Tibial nerve (tissue), 4 donors: ENCODE measurements around the gene MINDY4. TPM values are rescaled to one million over a fixed set of nuclear protein-coding genes. Genes with fewer than 3 reads are reported as not detected.
A peak's percentile ranks its signal among the peaks of the same experiment; 100 is the strongest.

Source experiments
- DNase-seq, 2 donors: peaks; one replicate each; pipeline ENCODE4 v3.0.0-alpha.2; 2019; ENCODE audit warnings: low spot score in 2 of 2
- H3K27ac ChIP-seq, 4 donors: fragments of 200-600 bp; sonication (generic) in 3 of 4; one replicate each; pipeline ENCODE4 v1.5.1; 2017 to 2019; ENCODE audit warnings: mild to moderate bottlenecking in 1 of 4
- H3K27me3 ChIP-seq, 2 donors: fragments of 200-600 bp; sonication (generic) in 1 of 2; one replicate each; pipeline versions ENCODE4 v1.5.1 to v1.6.0; 2017 to 2019
- H3K36me3 ChIP-seq, 3 donors: fragments of 200-600 bp; sonication (generic); one replicate each; pipeline ENCODE4 v1.5.1; 2018 to 2019
- H3K4me1 ChIP-seq, 4 donors: fragments of 200-600 bp; sonication (generic) in 3 of 4; one replicate each; pipeline ENCODE4 v1.5.1; 2017 to 2019
- H3K4me3 ChIP-seq, 4 donors: fragments of 200-600 bp; sonication (generic) in 3 of 4; one replicate each; pipeline ENCODE4 v1.5.1; 2017 to 2019; ENCODE audit warnings: mild to moderate bottlenecking in 1 of 4, moderate library complexity in 1 of 4
- H3K9me3 ChIP-seq, 4 donors: fragments of 200-600 bp; sonication (generic) in 3 of 4; one replicate each; pipeline ENCODE4 v1.5.1; 2017 to 2019
- CTCF ChIP-seq, 5 experiments: fragments of 200-600 bp in 3 of 5; fragments of 450-650 bp in 2 of 5; sonication (generic) in 3 of 5; IDR thresholded peaks; one replicate each; pipeline ENCODE4 v1.5.1; 2016 to 2019; ENCODE audit warnings: antibody characterized with exemption in 5 of 5, mild to moderate bottlenecking in 3 of 5, moderate library complexity in 2 of 5
- EP300 ChIP-seq, 2 donors: sonication (generic); formaldehyde crosslinking; IDR thresholded peaks; one replicate each; pipeline ENCODE4 v1.6.1; 2017; ENCODE audit warnings: antibody characterized with exemption in 2 of 2, mild to moderate bottlenecking in 1 of 2
- POLR2A ChIP-seq, 2 donors: fragments of 450-650 bp; IDR thresholded peaks; one replicate each; pipeline ENCODE4 v1.6.1; 2017; ENCODE audit warnings: antibody characterized with exemption in 2 of 2, mild to moderate bottlenecking in 2 of 2, moderate library complexity in 2 of 2
- WGBS, 2 donors: methylation state at CpG; one replicate each; pipeline ENCODE4 v1.1.5; 2018; 5-methylcytosine and 5-hydroxymethylcytosine counted together
- total RNA-seq, 4 donors: library from RNA; depleted of rRNA; stranded (reverse); fragments of >200 nt; gene quantifications; one replicate each; pipeline ENCODE4 v1.1.0, GENCODE V29; 2016

The MINDY4 gene
- total RNA-seq, 4 donors from 2014 or later, result 17.1 to 21.6 (median 19.9) TPM

- H3K36me3 ChIP-seq, result peaks cover 0 to 6% (median 0%) of the 10 kb centered on the region in 3 donors
- H3K4me3 ChIP-seq, result no peak overlapping the region
- no peaks in the 10 kb centered on the region for H3K9me3 ChIP-seq
- WGBS, 2 donors, result 79 to 85% methylated on average over 7 of the region's 7 CpGs
- DNase-seq, result no peak
- H3K27me3 ChIP-seq, result no peaks in the 10 kb centered on the region
- TF ChIP-seq EP300 (IDR thresholded peaks at IDR 0.05) (no peak), POLR2A (IDR thresholded peaks at IDR 0.05) (no peak), CTCF (IDR thresholded peaks at IDR 0.05) (no peak)
- no peak overlapping the region for H3K27ac ChIP-seq
- H3K4me1 ChIP-seq, result peaks cover 0 to 59% (median 20%) of the 10 kb centered on the region in 4 donors
These were observed 95.7 kb downstream of the MINDY4 start for GRCh38 chr7:30866939-30867338.

GRCh38 chr7:30867483-30867882 lies 96.3 kb downstream of the MINDY4 start:
- TF ChIP-seq POLR2A (IDR thresholded peaks at IDR 0.05) (no peak), EP300 (IDR thresholded peaks at IDR 0.05) (no peak), CTCF (IDR thresholded peaks at IDR 0.05) (no peak)
- H3K9me3 ChIP-seq, result no peaks in the 10 kb centered on the region
- DNase-seq, result no peak
- no peak overlapping the region for H3K4me3 ChIP-seq
- no peaks in the 10 kb centered on the region for H3K27me3 ChIP-seq
- 83 to 90% methylated on average over 1 of the region's 1 CpG for WGBS, 2 donors
- H3K4me1 ChIP-seq, result peaks cover 0 to 53% (median 19%) of the 10 kb centered on the region in 4 donors
- peaks cover 0 to 12% (median 0%) of the 10 kb centered on the region in 3 donors for H3K36me3 ChIP-seq
- peak overlapping the region in 1 of 4 donors; percentile 2 for H3K27ac ChIP-seq

- Histone ChIP-seq H3K9me3 (peaks cover 0 to 7% (median 0%) of the 10 kb centered on the region in 4 donors), H3K4me1 (peaks cover 0 to 28% (median 2%) of the 10 kb centered on the region in 4 donors), H3K27me3 (no peaks in the 10 kb centered on the region), H3K36me3 (peaks cover 0 to 37% (median 0%) of the 10 kb centered on the region in 3 donors), H3K27ac (no peak overlapping the region), H3K4me3 (no peak overlapping the region)
- no peak for TF ChIP-seq CTCF (IDR thresholded peaks at IDR 0.05)
- no peak for TF ChIP-seq EP300 (IDR thresholded peaks at IDR 0.05)
- TF ChIP-seq POLR2A (IDR thresholded peaks at IDR 0.05), result no peak
- DNase-seq, result no peak
- WGBS, 2 donors, result 76 to 77% methylated on average over 13 of the region's 13 CpGs
These were observed 98.8 kb downstream of the MINDY4 start for GRCh38 chr7:30869794-30870611.

GRCh38 chr7:30870821-30871518 lies 99.8 kb downstream of the MINDY4 start:
- Histone ChIP-seq H3K4me1 (peaks cover 0 to 24% (median 2%) of the 10 kb centered on the region in 4 donors), H3K9me3 (peaks cover 0 to 7% (median 0%) of the 10 kb centered on the region in 4 donors), H3K27ac (peak overlapping the region in 1 of 4 donors; percentile 22), H3K4me3 (no peak overlapping the region), H3K27me3 (no peaks in the 10 kb centered on the region), H3K36me3 (peaks cover 0 to 46% (median 0%) of the 10 kb centered on the region in 3 donors)
- DNase-seq, result no peak
- TF ChIP-seq POLR2A (IDR thresholded peaks at IDR 0.05) (no peak), EP300 (IDR thresholded peaks at IDR 0.05) (no peak), CTCF (IDR thresholded peaks at IDR 0.05) (no peak)
- 71 to 79% methylated on average over 5 to 10 of the region's 10 CpGs for WGBS, 2 donors

- Histone ChIP-seq H3K36me3 (peaks cover 0 to 51% (median 0%) of the 10 kb centered on the region in 3 donors), H3K27me3 (no peaks in the 10 kb centered on the region), H3K9me3 (peaks cover 0 to 7% (median 0%) of the 10 kb centered on the region in 4 donors), H3K4me1 (peaks cover 0 to 22% (median 2%) of the 10 kb centered on the region in 4 donors), H3K4me3 (no peak overlapping the region), H3K27ac (no peak overlapping the region)
- TF ChIP-seq EP300 (IDR thresholded peaks at IDR 0.05) (no peak), CTCF (IDR thresholded peaks at IDR 0.05) (no peak), POLR2A (IDR thresholded peaks at IDR 0.05) (no peak)
- no peak for DNase-seq
- 100% methylated on average over 5 of the region's 5 CpGs for WGBS, 2 donors
These were observed 100.4 kb downstream of the MINDY4 start for GRCh38 chr7:30871655-30872054.
